ENCODE data around the gene TNFSF11.
A peak's percentile ranks its signal among the peaks of the same experiment; 100 is the strongest.
"Not testable (repeated sequence)": the region's sequence is repeated elsewhere in the genome, so short reads cannot be mapped to it uniquely, and the experiment has no call there.

TNFSF11 gene, protein sequence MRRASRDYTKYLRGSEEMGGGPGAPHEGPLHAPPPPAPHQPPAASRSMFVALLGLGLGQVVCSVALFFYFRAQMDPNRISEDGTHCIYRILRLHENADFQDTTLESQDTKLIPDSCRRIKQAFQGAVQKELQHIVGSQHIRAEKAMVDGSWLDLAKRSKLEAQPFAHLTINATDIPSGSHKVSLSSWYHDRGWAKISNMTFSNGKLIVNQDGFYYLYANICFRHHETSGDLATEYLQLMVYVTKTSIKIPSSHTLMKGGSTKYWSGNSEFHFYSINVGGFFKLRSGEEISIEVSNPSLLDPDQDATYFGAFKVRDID

GRCh38 chr13:42574011-42574410 lies at the start of gene TNFSF11:
TNFSF11 (plus strand) TSS chr13:42574152; CDS start chr13:42574304, 152 bp downstream.
- peak in 1 of 2 experiments; percentile 8 for DNase-seq

GRCh38 chr13:42524487-42525034 lies 49.4 kb upstream of the TNFSF11 start:
- DNase-seq: no peak

GRCh38 chr13:42525035-42525504 lies 48.9 kb upstream of the TNFSF11 start:
- no peak for DNase-seq

GRCh38 chr13:42526276-42526675 lies 47.7 kb upstream of the TNFSF11 start:
- no peak for DNase-seq

DNA sequence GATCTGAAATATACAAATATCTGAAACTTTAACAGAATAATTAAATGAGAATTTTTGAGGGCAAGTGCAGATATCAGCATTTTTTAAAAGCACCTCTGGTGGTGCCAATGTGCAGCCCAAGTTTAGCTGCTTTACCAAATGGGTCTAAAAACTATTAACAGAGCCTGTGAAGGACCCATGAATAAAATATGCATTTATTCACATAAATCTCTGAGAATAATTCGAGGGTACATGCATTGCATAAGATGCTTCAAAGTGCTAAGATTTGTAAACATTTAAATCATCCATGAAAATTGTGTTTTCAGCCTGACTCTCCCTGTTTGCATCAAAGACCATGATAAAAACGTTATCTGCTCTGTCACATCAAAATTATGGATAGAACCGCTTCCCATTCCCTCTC lies 47.1 kb upstream of the TNFSF11 start:
- no peak for DNase-seq

DNA sequence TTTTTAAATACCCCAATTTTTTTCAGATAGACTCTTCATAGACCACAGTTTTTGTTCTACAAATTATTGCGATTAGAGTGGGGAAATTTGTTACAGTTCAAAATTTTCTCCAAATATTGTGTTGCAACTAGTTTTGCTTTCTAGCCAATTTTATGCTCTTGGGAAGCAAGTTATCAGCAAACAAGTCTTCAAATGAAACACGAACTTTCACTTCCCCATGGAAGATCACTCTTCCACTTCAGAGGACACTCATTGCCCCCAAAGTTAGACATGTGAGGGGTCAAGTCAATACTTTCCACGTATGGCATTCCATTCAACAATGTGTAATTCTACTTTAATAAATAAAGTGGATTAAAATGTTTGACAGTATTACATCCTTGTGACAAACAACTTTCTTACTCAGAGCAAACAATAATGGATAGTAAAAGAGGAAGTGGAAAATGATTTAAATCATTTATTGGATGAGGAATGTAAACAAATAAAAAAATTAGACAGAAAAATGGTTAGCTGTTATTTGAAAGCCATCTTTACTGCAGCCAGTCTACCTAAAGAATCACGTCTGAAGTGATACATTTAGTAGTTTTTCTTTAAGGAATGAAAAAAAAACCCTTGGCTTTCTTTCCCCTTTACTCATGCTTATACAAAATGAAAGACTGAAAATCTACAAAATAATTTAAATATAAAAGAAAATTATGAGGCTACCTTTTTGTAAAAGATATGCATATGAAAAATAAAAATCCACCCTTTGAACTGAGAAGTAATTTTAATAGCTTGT lies 41.2 kb upstream of the TNFSF11 start:
- no peak for DNase-seq

- DNase-seq: no peak
Measured at GRCh38 chr13:42533336-42533591, 40.7 kb upstream of the TNFSF11 start.

GRCh38 chr13:42534785-42535184 lies 39.2 kb upstream of the TNFSF11 start:
- DNase-seq: no peak

DNA sequence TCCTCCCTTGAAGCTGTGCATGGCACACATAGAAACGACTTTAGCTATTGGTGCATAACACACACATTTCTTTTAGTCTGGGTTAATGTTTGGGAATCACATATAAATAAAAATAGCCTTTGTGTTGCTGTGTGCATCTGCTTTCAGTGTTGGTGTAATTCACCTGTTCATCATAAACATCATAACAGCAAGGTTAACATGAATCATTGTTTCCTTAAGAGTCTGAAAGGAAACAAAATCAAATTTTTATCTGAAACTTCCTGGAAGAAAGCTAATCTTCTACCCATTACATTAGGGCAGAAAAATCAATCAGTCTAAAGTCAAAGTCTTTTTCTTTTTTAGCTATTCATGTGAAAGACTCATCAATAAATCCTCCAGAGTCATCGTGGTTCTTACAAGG lies 35.0 kb upstream of the TNFSF11 start:
- no peak for DNase-seq

- DNase-seq: no peak
Measured at GRCh38 chr13:42539670-42540069, 34.3 kb upstream of the TNFSF11 start.

- DNase-seq: no peak
Measured at GRCh38 chr13:42543215-42543797, 30.6 kb upstream of the TNFSF11 start.

DNA sequence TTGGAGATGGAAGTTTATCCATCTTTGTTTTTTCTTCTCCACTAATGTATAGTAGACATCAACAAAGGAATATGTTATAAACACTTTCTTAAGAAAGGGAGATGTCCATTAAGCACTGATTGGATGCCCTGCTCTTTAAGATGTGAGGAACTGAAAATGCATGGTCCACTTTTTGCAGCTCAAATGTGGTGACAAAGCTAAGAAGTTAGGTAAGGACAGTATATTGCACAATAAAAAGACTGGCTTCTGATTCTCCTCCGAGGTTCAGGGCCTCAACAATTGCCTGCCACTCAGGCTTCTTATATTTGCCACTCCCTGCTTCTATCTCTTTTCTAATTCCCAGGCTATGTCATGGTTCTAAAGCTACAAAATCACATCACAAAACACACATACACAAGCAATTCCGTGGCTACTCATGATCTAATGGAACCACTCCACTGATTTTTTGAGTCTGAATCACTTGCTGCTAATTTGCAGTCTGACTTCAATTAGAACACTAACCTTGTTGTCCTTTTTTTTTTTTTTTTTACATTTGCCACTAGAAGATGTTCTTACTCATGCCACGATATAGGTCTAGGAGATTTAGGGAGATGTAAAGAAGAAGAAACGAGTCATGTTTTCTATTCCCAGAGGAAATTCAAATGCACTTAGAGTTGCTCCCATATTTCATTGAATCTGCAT lies 29.6 kb upstream of the TNFSF11 start:
- DNase-seq: no peak

DNA sequence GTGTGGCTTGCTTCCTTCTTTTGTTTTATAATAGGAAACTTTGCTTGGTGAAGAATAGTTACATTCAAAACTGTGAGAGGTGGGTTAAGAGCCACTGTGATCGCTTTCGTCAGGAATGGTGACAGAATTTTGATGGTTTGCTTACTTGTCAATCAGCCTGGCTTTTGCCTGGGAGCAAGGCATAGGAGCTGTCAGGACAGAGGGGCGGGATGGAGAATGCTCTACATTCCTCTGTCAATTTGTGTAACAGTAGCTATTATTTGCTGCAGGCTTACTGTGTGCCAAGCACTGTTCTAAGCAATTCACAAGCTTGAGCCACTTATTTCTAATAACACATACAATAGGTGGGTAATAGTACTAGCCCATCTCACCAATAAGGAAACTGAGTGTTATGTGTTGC lies 28.1 kb upstream of the TNFSF11 start:
- DNase-seq: no peak

GRCh38 chr13:42547612-42548011 lies 26.3 kb upstream of the TNFSF11 start:
- DNase-seq: no peak

- DNase-seq: no peak
Measured at GRCh38 chr13:42548731-42549551, 25.0 kb upstream of the TNFSF11 start.

- no peak for DNase-seq
Measured at GRCh38 chr13:42549552-42549936, 24.4 kb upstream of the TNFSF11 start.

DNA sequence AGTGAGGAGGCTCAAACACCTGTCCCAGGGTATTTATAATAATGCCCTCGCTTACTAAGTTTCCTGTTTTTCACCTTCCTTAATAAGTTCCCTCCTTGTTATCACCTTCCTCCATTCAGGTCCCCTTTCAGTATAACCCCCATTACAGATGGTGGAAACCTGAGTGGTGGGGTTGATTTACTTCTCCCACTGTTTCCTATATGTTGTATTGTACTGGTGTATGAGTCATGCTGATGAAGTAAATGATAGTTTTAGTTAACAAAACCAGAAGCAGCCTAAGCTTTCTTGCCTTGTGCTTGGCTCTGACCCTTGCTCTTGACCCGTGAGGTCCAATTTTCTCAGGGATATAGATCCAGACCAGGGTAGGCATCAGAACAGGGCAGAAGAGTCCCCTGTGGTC lies 22.3 kb upstream of the TNFSF11 start:
- no peak for DNase-seq

- DNase-seq: no peak
Measured at GRCh38 chr13:42553098-42554046, 20.6 kb upstream of the TNFSF11 start.

GRCh38 chr13:42559057-42559456 lies 14.9 kb upstream of the TNFSF11 start:
- no peak for DNase-seq

DNA sequence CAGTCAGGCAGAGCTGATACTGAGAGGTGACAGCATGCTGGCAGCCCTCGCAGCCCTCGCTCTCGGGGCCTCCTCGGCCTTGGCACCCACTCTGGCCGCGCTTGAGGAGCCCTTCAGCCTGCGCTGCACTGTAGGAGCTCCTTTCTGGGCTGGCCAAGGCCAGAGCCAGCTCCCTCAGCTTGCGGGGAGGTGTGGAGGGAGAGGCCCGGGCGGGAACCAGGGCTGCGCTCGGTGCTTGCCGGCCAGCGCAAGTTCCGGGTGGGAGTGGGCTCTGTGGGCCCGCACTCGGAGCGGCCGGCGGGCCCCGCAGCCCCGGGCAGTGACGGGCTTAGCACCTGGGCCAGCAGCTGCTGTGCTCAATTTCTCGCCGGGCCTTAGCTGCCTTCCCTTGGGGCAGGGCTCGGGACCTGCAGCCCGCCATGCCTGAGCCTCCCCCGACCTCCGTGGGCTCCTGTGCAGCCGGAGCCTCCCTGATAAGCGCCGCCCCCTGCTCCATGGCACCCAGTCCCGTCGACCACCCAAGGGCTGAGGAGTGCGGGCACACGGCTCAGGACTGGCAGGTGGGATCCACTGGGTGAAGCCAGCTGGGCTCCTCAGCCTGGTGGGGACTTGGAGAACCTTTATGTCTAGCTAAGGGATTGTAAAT lies 14.3 kb upstream of the TNFSF11 start:
- not testable (repeated sequence) for DNase-seq

- DNase-seq: not testable (repeated sequence)
Measured at GRCh38 chr13:42560320-42560719, 13.6 kb upstream of the TNFSF11 start.

All from activated CD4-positive, alpha-beta T cell treated with anti-CD3 and anti-CD28 coated beads, Interleukin-2, amount 50 U/mL, for 4 hours (primary cell).